GM12892 (cell line): ENCODE measurements around the gene KCNK3.

ENCODE experiments used
- POLR2A ChIP-seq: IDR thresholded peaks from 2 replicates; pipeline ENCODE4 v1.6.1; 2011; ENCODE audit warnings: low read depth, low read length, control low read depth
- POLR2AphosphoS5 ChIP-seq: IDR thresholded peaks from 2 replicates; pipeline ENCODE4 v1.6.1; 2011; ENCODE audit warnings: low read depth, low read length, control low read depth

DNA sequence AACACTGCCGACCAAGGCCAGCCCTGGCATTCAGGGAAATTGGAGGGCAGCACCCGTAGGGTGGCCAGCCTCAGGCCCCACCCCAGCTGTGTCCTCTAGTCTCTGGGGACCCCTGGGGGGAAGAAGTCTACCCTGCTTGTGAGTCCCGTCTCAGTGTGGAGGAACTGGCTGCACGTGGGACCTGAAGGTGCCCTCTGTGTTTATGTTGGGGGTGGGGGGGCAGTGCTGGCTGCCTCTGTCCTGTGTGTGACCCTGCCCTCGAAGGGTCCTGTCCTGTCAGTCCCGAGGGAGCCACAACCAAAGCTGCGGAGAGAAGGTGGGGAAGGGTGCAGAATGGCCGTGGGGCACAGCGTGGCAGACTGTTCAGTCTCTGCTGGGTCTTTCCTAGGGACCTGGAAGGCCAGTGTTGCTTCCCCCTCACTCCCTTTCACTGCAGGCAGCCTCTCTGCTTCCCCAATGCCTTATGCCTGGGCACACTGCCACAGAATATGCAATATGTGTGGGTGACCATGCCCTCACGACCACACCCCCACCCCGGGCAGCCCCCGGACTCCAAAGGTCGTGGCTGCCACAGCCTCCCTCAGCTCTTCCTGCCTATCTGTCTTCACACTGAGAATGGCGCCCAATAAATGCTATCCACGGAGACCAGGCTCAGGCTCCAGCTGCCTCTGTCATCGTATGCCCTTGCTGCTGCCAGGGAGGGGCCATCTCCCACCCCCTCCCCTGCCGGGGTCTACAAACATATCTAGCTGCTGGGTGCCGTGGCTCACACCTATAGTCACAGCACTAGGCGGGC is 38.2 kb downstream of the KCNK3 start:
- TF ChIP-seq POLR2A (no peak), POLR2AphosphoS5 (no peak)
